Measurements from ENCODE around the gene BIRC7. TPM values are rescaled to one million over a fixed set of nuclear protein-coding genes. Genes with fewer than 3 reads are reported as not detected.

BIRC7 gene
- total RNA-seq, 6 experiments from 2014 or later: not detected

GRCh38 chr20:63268671-63269439, 33.1 kb downstream of the BIRC7 start:
- no peak for ATAC-seq
- Histone ChIP-seq H3K4me1 (peaks cover 0 to 6% (median 2%) of the 10 kb centered on the region in 4 donors), H3K27ac (no peak overlapping the region), H3K9me3 (no peaks in the 10 kb centered on the region), H3K4me3 (no peak overlapping the region), H3K27me3 (no peaks in the 10 kb centered on the region), H3K36me3 (no peaks in the 10 kb centered on the region)
- intact Hi-C loops (cut with DNase I): no loop called here
- DNase-seq: no peak
- WGBS (ENCODE audit: insufficient coverage, low coverage, low lambda C conversion rate, missing lambda C conversion rate): 23% methylated on average over 5 of the region's 18 CpGs
- TF ChIP-seq, protein P1, sequence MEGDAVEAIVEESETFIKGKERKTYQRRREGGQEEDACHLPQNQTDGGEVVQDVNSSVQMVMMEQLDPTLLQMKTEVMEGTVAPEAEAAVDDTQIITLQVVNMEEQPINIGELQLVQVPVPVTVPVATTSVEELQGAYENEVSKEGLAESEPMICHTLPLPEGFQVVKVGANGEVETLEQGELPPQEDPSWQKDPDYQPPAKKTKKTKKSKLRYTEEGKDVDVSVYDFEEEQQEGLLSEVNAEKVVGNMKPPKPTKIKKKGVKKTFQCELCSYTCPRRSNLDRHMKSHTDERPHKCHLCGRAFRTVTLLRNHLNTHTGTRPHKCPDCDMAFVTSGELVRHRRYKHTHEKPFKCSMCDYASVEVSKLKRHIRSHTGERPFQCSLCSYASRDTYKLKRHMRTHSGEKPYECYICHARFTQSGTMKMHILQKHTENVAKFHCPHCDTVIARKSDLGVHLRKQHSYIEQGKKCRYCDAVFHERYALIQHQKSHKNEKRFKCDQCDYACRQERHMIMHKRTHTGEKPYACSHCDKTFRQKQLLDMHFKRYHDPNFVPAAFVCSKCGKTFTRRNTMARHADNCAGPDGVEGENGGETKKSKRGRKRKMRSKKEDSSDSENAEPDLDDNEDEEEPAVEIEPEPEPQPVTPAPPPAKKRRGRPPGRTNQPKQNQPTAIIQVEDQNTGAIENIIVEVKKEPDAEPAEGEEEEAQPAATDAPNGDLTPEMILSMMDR (IDR thresholded peaks at IDR 0.05): no peak
- no peak for TF ChIP-seq POLR2A (IDR thresholded peaks at IDR 0.05)

GRCh38 chr20:63269724-63270123, 34.0 kb downstream of the BIRC7 start:
- no peaks in the 10 kb centered on the region for H3K9me3 ChIP-seq
- no peaks in the 10 kb centered on the region for H3K36me3 ChIP-seq
- WGBS (ENCODE audit: insufficient coverage, low coverage, low lambda C conversion rate, missing lambda C conversion rate): 80% methylated on average over 9 of the region's 9 CpGs
- no peaks in the 10 kb centered on the region for H3K27me3 ChIP-seq
- ATAC-seq (no peak), DNase-seq (no peak)
- no peak overlapping the region for H3K27ac ChIP-seq
- intact Hi-C loops (cut with DNase I): no loop called here
- TF ChIP-seq POLR2A (IDR thresholded peaks at IDR 0.05): no peak
- TF ChIP-seq, protein P1 (IDR thresholded peaks at IDR 0.05): no peak
- H3K4me1 ChIP-seq: peaks cover 0 to 12% (median 6%) of the 10 kb centered on the region in 4 donors
- H3K4me3 ChIP-seq: no peak overlapping the region

DNA sequence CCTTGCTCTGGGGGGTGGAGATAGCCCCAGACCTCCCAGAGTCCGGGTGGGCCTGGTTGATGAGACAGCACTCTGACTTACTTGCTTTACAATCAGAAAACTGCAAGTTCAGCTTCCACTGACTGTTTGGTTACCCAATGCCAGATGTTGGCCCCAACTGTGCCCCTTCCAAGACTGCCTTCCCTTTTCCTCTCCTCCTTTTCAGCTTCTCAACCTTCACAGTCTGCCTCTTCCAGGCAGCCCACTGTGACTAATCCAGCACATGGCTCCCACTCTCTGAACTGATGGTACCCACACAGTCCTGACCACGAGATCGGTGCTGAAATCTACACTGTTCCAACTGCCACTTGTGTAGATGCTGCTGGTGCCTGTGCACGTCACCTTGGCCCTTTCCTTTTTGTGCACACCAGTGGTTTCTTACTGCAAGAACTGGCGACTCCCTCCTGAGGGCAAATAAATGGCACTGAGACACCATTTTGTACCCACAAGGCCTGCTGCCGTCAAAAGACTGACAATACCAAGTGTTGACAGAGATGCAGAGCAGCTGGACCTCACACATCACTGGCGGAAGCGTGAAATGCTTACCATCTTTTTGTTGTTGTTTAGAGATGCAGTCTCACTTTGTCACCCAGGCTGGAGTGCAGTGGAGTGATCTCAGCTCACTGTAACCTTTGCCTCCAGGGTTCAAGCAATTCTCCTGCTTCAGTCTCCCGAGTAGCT, 35.1 kb downstream of the BIRC7 start:
- no peak overlapping the region for H3K4me3 ChIP-seq
- no peaks in the 10 kb centered on the region for H3K27me3 ChIP-seq
- WGBS (ENCODE audit: insufficient coverage, low coverage, low lambda C conversion rate, missing lambda C conversion rate): 91% methylated on average over 6 of the region's 9 CpGs
- ATAC-seq: no peak
- peaks cover 0 to 13% (median 6%) of the 10 kb centered on the region in 4 donors for H3K4me1 ChIP-seq
- intact Hi-C loops (cut with DNase I): no loop called here
- TF ChIP-seq, protein P1 (IDR thresholded peaks at IDR 0.05): no peak
- TF ChIP-seq POLR2A (IDR thresholded peaks at IDR 0.05): no peak
- H3K9me3 ChIP-seq: no peaks in the 10 kb centered on the region
- no peak for DNase-seq
- no peaks in the 10 kb centered on the region for H3K36me3 ChIP-seq
- no peak overlapping the region for H3K27ac ChIP-seq

- intact Hi-C loops (cut with DNase I): no loop called here
- WGBS (ENCODE audit: insufficient coverage, low coverage, low lambda C conversion rate, missing lambda C conversion rate): 0% methylated on average over 8 of the region's 97 CpGs
- H3K27ac ChIP-seq: peak within 1 kb of the TSS in 2 of 3 donors; percentile 38 to 49
Observed at GRCh38 chr20:63272105-63273058, 36.7 kb downstream of the BIRC7 start, which contains the start of gene ARFGAP1. Gene ARFGAP1 (plus strand): TSS chr20:63272813. CDS start chr20:63275581, 2,768 bp downstream.

More at GRCh38 chr20:63272105-63273058, 36.7 kb downstream of the BIRC7 start, which contains the start of gene ARFGAP1:
- ATAC-seq: peak; percentile 92 to 99 (median 97)
- H3K4me3 ChIP-seq: peak within 1 kb of the TSS; percentile 82 to 98 (median 90)
- H3K36me3 ChIP-seq: peaks cover 0 to 13% (median 0%) of the 10 kb centered on the region in 4 donors
- TF ChIP-seq, protein P1 (IDR thresholded peaks at IDR 0.05): no peak
- peak; percentile 46 for TF ChIP-seq POLR2A (IDR thresholded peaks at IDR 0.05)
- H3K9me3 ChIP-seq: no peaks in the 10 kb centered on the region
- peaks cover 0 to 13% (median 6%) of the 10 kb centered on the region in 4 donors for H3K4me1 ChIP-seq
- no peaks in the 10 kb centered on the region for H3K27me3 ChIP-seq
- DNase-seq: peak; percentile 91 to 92 (median 92)

All from right lobe of liver (tissue), 6 donors.